CD4-positive, alpha-beta T cell treated with Interferon gamma for 1 hour (primary cell): ENCODE data around the gene DUSP8.
"Not testable (repeated sequence)": the region's sequence is repeated elsewhere in the genome, so short reads cannot be mapped to it uniquely, and the experiment has no call there.

Source experiments
- DNase-seq: peaks from one replicate; pipeline ENCODE4 v3.0.0-alpha.2; 2020

The DUSP8 gene

GRCh38 chr11:1572197-1573076 is at the start of gene DUSP8:
Gene DUSP8 (minus strand): TSS chr11:1572271. CDS start chr11:1565826, 6,445 bp downstream.
- DNase-seq = peak; percentile 95

GRCh38 chr11:1619449-1619848 is 47.4 kb upstream of the DUSP8 start:
- peak; percentile 11 for DNase-seq

- no peak for DNase-seq
These were observed 46.2 kb upstream of the DUSP8 start for GRCh38 chr11:1618231-1618630.

GRCh38 chr11:1608363-1608762 is 36.3 kb upstream of the DUSP8 start, which contains the start of gene KRTAP5-3:
Gene KRTAP5-3 (minus strand): TSS chr11:1608463. CDS start chr11:1608385, 78 bp downstream.
- DNase-seq = no peak

- not testable (repeated sequence) for DNase-seq
These were observed 35.8 kb upstream of the DUSP8 start for GRCh38 chr11:1607901-1608300.

GRCh38 chr11:1607156-1607845 is 35.2 kb upstream of the DUSP8 start:
- not testable (repeated sequence) for DNase-seq

- not testable (repeated sequence) for DNase-seq
These were observed 33.9 kb upstream of the DUSP8 start for GRCh38 chr11:1605923-1606322.

GRCh38 chr11:1604711-1605110 is 32.6 kb upstream of the DUSP8 start:
- no peak for DNase-seq

- no peak for DNase-seq
These were observed 32.1 kb upstream of the DUSP8 start for GRCh38 chr11:1604181-1604580.

GRCh38 chr11:1603629-1604028 is 31.6 kb upstream of the DUSP8 start:
- DNase-seq = no peak

GRCh38 chr11:1601663-1602062 is 29.6 kb upstream of the DUSP8 start:
- DNase-seq = not testable (repeated sequence)

- DNase-seq = no peak
These were observed 28.6 kb upstream of the DUSP8 start for GRCh38 chr11:1600626-1601025.

GRCh38 chr11:1598816-1599215 is 26.7 kb upstream of the DUSP8 start:
- no peak for DNase-seq

GRCh38 chr11:1598406-1598805 is 26.3 kb upstream of the DUSP8 start:
- DNase-seq = not testable (repeated sequence)

- DNase-seq = no peak
These were observed 25.9 kb upstream of the DUSP8 start, which contains the start of gene KRTAP5-2 for GRCh38 chr11:1597994-1598380. Gene KRTAP5-2 (minus strand): TSS chr11:1598294. CDS start chr11:1598250, 44 bp downstream.

GRCh38 chr11:1597331-1597993 is 25.4 kb upstream of the DUSP8 start:
- DNase-seq = no peak

GRCh38 chr11:1596576-1597121 is 24.6 kb upstream of the DUSP8 start:
- DNase-seq = not testable (repeated sequence)

GRCh38 chr11:1595994-1596575 is 24.0 kb upstream of the DUSP8 start:
- DNase-seq = not testable (repeated sequence)

- DNase-seq = no peak
These were observed 20.6 kb upstream of the DUSP8 start for GRCh38 chr11:1592628-1593027.

- no peak for DNase-seq
These were observed 17.9 kb upstream of the DUSP8 start for GRCh38 chr11:1589996-1590395.

GRCh38 chr11:1589191-1589963 is 17.3 kb upstream of the DUSP8 start:
- peak; percentile 38 for DNase-seq

GRCh38 chr11:1586699-1587098 is 14.6 kb upstream of the DUSP8 start:
- DNase-seq = no peak
